Measurements from ENCODE around the gene RNU5D-1. TPM values are rescaled to one million over a fixed set of nuclear protein-coding genes. Genes with fewer than 3 reads are reported as not detected.
A peak's percentile ranks its signal among the peaks of the same experiment; 100 is the strongest.

RNU5D-1 gene
- not detected for total RNA-seq
- polyA plus RNA-seq, result not detected

GRCh38 chr1:44730741-44731512 lies at the start of gene RNU5D-1:
TSS of gene RNU5D-1 (minus strand) at chr1:44731170.
- H3K9me3 ChIP-seq, result no peaks in the 10 kb centered on the region
- H3K4me1 ChIP-seq, result peaks cover 0 to 7% (median 7%) of the 10 kb centered on the region in 3 donors
- no peaks in the 10 kb centered on the region for H3K27me3 ChIP-seq
- TF ChIP-seq CTCF (IDR thresholded peaks at IDR 0.05), result peak; percentile 73 to 83 (median 73)
- peak; percentile 86 to 94 (median 91) for ATAC-seq
- peak; percentile 88 to 97 (median 93) for DNase-seq
- 1% methylated on average over 19 of the region's 19 CpGs for WGBS, 2 donors
- intact Hi-C loops (cut with DNase I), result no loop called here
- no peaks in the 10 kb centered on the region for H3K36me3 ChIP-seq
- H3K4me3 ChIP-seq, result peak within 1 kb of the TSS in 2 of 4 donors; percentile 8 to 12
- FAIRE-seq, result peak; percentile 47
- H3K27ac ChIP-seq, result peak within 1 kb of the TSS; percentile 75 to 94 (median 90)

GRCh38 chr1:44780583-44781121 lies 49.7 kb upstream of the RNU5D-1 start:
- DNase-seq (peak in 2 of 6 donors; percentile 5 to 15), ATAC-seq (no peak), FAIRE-seq (no peak)
- Histone ChIP-seq H3K9me3 (no peaks in the 10 kb centered on the region), H3K36me3 (peaks cover 0 to 18% (median 9%) of the 10 kb centered on the region in 3 donors), H3K27me3 (no peaks in the 10 kb centered on the region), H3K4me3 (no peak overlapping the region), H3K27ac (no peak overlapping the region), H3K4me1 (peaks cover 0 to 21% (median 4%) of the 10 kb centered on the region in 3 donors)
- 90 to 91% methylated on average over 14 of the region's 14 CpGs for whole genome bisulfite sequencing, 2 donors
- no peak for TF ChIP-seq CTCF (IDR thresholded peaks at IDR 0.05)
- intact Hi-C loops (cut with DNase I), result no loop called here

GRCh38 chr1:44778705-44779576 lies 48.0 kb upstream of the RNU5D-1 start:
- ATAC-seq (no peak), DNase-seq (peak in 1 of 6 donors; percentile 17), FAIRE-seq (no peak)
- H3K4me1 ChIP-seq, result peaks cover 0 to 24% (median 4%) of the 10 kb centered on the region in 3 donors
- intact Hi-C loops (cut with DNase I), result no loop called here
- 94 to 95% methylated on average over 6 of the region's 6 CpGs for WGBS, 2 donors
- H3K9me3 ChIP-seq, result no peaks in the 10 kb centered on the region
- no peak for TF ChIP-seq CTCF (IDR thresholded peaks at IDR 0.05)
- H3K27ac ChIP-seq, result no peak overlapping the region
- H3K36me3 ChIP-seq, result peaks cover 0 to 18% (median 9%) of the 10 kb centered on the region in 3 donors
- no peaks in the 10 kb centered on the region for H3K27me3 ChIP-seq
- no peak overlapping the region for H3K4me3 ChIP-seq

GRCh38 chr1:44777969-44778635 lies 47.1 kb upstream of the RNU5D-1 start:
- peak overlapping the region in 1 of 4 donors; percentile 86 for H3K4me3 ChIP-seq
- no peak for FAIRE-seq
- ATAC-seq, result no peak
- peaks cover 0 to 18% (median 9%) of the 10 kb centered on the region in 3 donors for H3K36me3 ChIP-seq
- peak in 2 of 6 donors; percentile 13 to 25 for DNase-seq
- no peaks in the 10 kb centered on the region for H3K9me3 ChIP-seq
- peaks cover 0 to 21% (median 4%) of the 10 kb centered on the region in 3 donors for H3K4me1 ChIP-seq
- H3K27ac ChIP-seq, result no peak overlapping the region
- intact Hi-C loops (cut with DNase I), result no loop called here
- H3K27me3 ChIP-seq, result no peaks in the 10 kb centered on the region
- TF ChIP-seq CTCF (IDR thresholded peaks at IDR 0.05), result no peak
- WGBS, 2 donors, result 65 to 68% methylated on average over 13 of the region's 13 CpGs
